HepG2 (cell line): ENCODE data around the gene CSTF1. TPM values are rescaled to one million over a fixed set of nuclear protein-coding genes. Genes with fewer than 3 reads are reported as not detected.

Source experiments
- ATAC-seq: fragments of 200-7000 bp; cut with Tn5 transposase; 3 replicates; pipeline ENCODE4 v1.9.1; 2020; ENCODE audit warnings: mild to moderate bottlenecking, moderate library complexity
- BruUV-seq: library from RNA; stranded (reverse); fragments of 400-500 nt; replicated peaks from 2 replicates; lab custom pipeline; 2021; lab: Mats Ljungman, UMichigan
- CTCF ChIA-PET: fragments of 300-600 bp; formaldehyde crosslinking; extraction: SDS; loops from one replicate; lab custom pipeline; 2021; ENCODE audit warnings: low total read pairs, inconsistent platforms, low intra/inter-chr PET ratio; lab: Yijun Ruan, JAX
- POLR2A ChIA-PET: fragments of 350-600 bp; sonication (Branson Sonifier 250); formaldehyde crosslinking; loops from one replicate; lab custom pipeline; 2020; ENCODE audit warnings: antibody characterized with exemption, inconsistent platforms; lab: Yijun Ruan, JAX
- DNase-seq: peaks from one replicate; pipeline ENCODE4 v3.0.0-alpha.2; 2015; ENCODE audit warnings: low spot score
- FAIRE-seq: peaks from 3 replicates; lab custom pipeline; 2011; peaks lifted over from hg19 to GRCh38; lab: Jason Lieb, UNC
- H2AFZ ChIP-seq: one replicate; pipeline ENCODE4 v1.6.1; 2011; ENCODE audit warnings: low read length, inconsistent platforms
- H3K27ac ChIP-seq: fragments of 300-600 bp; 3 replicates; pipeline ENCODE4 v1.8.0; 2011; ENCODE audit warnings: mixed run types, mild to moderate bottlenecking, mixed read lengths, low read length, inconsistent platforms; ENCODE audit not compliant: insufficient read depth; ENCODE audit errors: extremely low read length
- H3K27me3 ChIP-seq, 2 experiments: fragments of 200-600 bp in 1 of 2; 2 replicates in 1 of 2; 3 replicates in 1 of 2; pipeline versions ENCODE4 v1.6.0 to v1.8.0; 2011; ENCODE audit warnings: low read length in 2 of 2, mild to moderate bottlenecking in 2 of 2, moderate library complexity in 2 of 2, inconsistent platforms in 1 of 2; ENCODE audit not compliant: insufficient read depth in 2 of 2, control insufficient read depth in 1 of 2
- H3K36me3 ChIP-seq, 2 experiments: fragments of 200-600 bp in 1 of 2; replicated peaks in 1 of 2; 2 replicates in 1 of 2; 3 replicates in 1 of 2; pipeline versions ENCODE4 v1.5.1 to v1.8.0; 2011; ENCODE audit warnings: low read length in 2 of 2, inconsistent platforms in 1 of 2; ENCODE audit not compliant: insufficient read depth in 2 of 2, control insufficient read depth in 1 of 2
- H3K4me1 ChIP-seq: 2 replicates; pipeline ENCODE4 v1.5.1; 2012; ENCODE audit warnings: low read length, inconsistent platforms; ENCODE audit not compliant: insufficient read depth
- H3K4me2 ChIP-seq: 2 replicates; pipeline ENCODE4 v1.6.0; 2011; ENCODE audit warnings: low read depth, low read length, inconsistent platforms
- H3K4me3 ChIP-seq, 3 experiments: fragments of 200-600 bp in 1 of 3; sonication (generic), shearing (Covaris generic) in 1 of 3; replicated peaks in 1 of 3; 2 replicates each; pipeline ENCODE4 v1.5.1; 2011 to 2016; ENCODE audit warnings: low read length in 3 of 3, inconsistent platforms in 2 of 3, low read depth in 2 of 3, mild to moderate bottlenecking in 2 of 3, control low read depth in 1 of 3, mixed read lengths in 1 of 3; ENCODE audit not compliant: insufficient read depth in 1 of 3
- H3K79me2 ChIP-seq: one replicate; pipeline ENCODE4 v1.6.1; 2011; ENCODE audit warnings: low read length, inconsistent platforms; ENCODE audit not compliant: insufficient read depth
- H3K9ac ChIP-seq: 2 replicates; pipeline ENCODE4 v1.6.0; 2011; ENCODE audit warnings: mild to moderate bottlenecking, low read depth, low read length, inconsistent platforms; ENCODE audit not compliant: insufficient read depth
- H3K9me3 ChIP-seq: 2 replicates; pipeline ENCODE4 v1.5.1; 2012; ENCODE audit warnings: mild to moderate bottlenecking, low read length
- H4K20me1 ChIP-seq: 2 replicates; pipeline ENCODE4 v1.6.0; 2011; ENCODE audit warnings: inconsistent platforms, mild to moderate bottlenecking, low read length, moderate library complexity; ENCODE audit not compliant: insufficient read depth
- ARID3A ChIP-seq: IDR thresholded peaks from 2 replicates; pipeline ENCODE4 v1.6.1; 2012; ENCODE audit warnings: low read depth, low read length, improper control_type of control experiment
- BRF2 ChIP-seq: sonication (generic); formaldehyde crosslinking; IDR thresholded peaks from 2 replicates; pipeline ENCODE4 v1.8.1; 2022; ENCODE audit warnings: mild to moderate bottlenecking, missing genetic modification reagents
- SRF ChIP-seq: IDR thresholded peaks from 2 replicates; pipeline ENCODE4 v1.6.1; 2011; ENCODE audit warnings: mild to moderate bottlenecking, low read depth, low read length, moderate library complexity
- ZNF687 ChIP-seq: sonication (generic); formaldehyde crosslinking; IDR thresholded peaks from 2 replicates; pipeline ENCODE4 v1.5.1; 2020; ENCODE audit warnings: mild to moderate bottlenecking, missing genetic modification reagents, moderate library complexity
- WGBS: methylation state at CpG from one replicate; pipeline ENCODE4 v1.1.6; 2017; ENCODE audit warnings: low lambda C conversion rate; 5-methylcytosine and 5-hydroxymethylcytosine counted together
- in situ Hi-C: cut with HindIII; loops from 2 replicates; pipeline ENCODE4 v1.10.0; 2017; ENCODE audit warnings: low pct_unique_long_range_greater_than_20kb; ENCODE audit not compliant: extremely low pct_ligation_motif_present
- intact Hi-C: fragments of 100-400 bp; cut with micrococcal nuclease; formaldehyde crosslinking; loops from one replicate; pipeline ENCODE4 v1.10.0; 2022; ENCODE audit not compliant: unreplicated experiment
- polyA plus RNA-seq, 8 experiments: library from polyadenylated mRNA; depleted of rRNA in 3 of 8; stranded (reverse) in 7 of 8; unstranded in 1 of 8; fragments of >200 nt; fragmentation: Illumina TruSeq in 4 of 8; extraction: Trizol in 4 of 8; gene quantifications; 2 replicates each; pipeline versions ENCODE4 v1.2.1 to v1.2.3, GENCODE V29; 2011 to 2016; ENCODE audit warnings: low read depth in 4 of 8, missing spikeins in 1 of 8, mixed read lengths in 1 of 8; ENCODE audit not compliant: insufficient read depth in 1 of 8
- total RNA-seq, 5 experiments: library from RNA; depleted of rRNA; stranded (reverse); fragments of >200 nt; fragmentation: Illumina TruSeq; extraction: Trizol; gene quantifications; 2 replicates each; pipeline ENCODE4 v1.2.3, GENCODE V29; 2016; ENCODE audit warnings: low read depth in 1 of 5

CSTF1 gene
- total and polyA plus RNA-seq, 2 of the 13 experiments (the other 11 are each of a cell fraction or from before 2014, with no cell fraction given): 70.9 to 100 TPM

GRCh38 chr20:56442389-56443365, 50.2 kb downstream of the CSTF1 start:
- no TSS peak for BruUV-seq
- no peaks in the 10 kb centered on the region for H3K36me3 ChIP-seq
- no peaks in the 10 kb centered on the region for H3K79me2 ChIP-seq
- H3K4me2 ChIP-seq: no peak overlapping the region
- intact Hi-C loops: no loop called here
- no peak for ATAC-seq
- H3K4me3 ChIP-seq: no peak overlapping the region
- peaks cover 0 to 2% of the 10 kb centered on the region in 2 experiments; a peak in 1 of 5 replicates for H3K27me3 ChIP-seq
- no peak overlapping the region for H2AFZ ChIP-seq
- H3K27ac ChIP-seq: no peak overlapping the region
- in situ Hi-C loops: no loop called here
- WGBS: 80% methylated on average over 17 of the region's 17 CpGs
- ChIA-PET POLR2A (no interaction called here), CTCF (no interaction called here)
- H4K20me1 ChIP-seq: no peaks in the 10 kb centered on the region
- FAIRE-seq: no peak
- TF ChIP-seq BRF2 (CRISPR knock-in tag) (no peak), SRF (no peak)
- H3K4me1 ChIP-seq: peaks cover 9% of the 10 kb centered on the region
- H3K9me3 ChIP-seq: no peaks in the 10 kb centered on the region
- H3K9ac ChIP-seq: no peak overlapping the region
- no peak for DNase-seq

- no peak overlapping the region for H3K27ac ChIP-seq
- DNase-seq (peak; percentile 29), FAIRE-seq (no peak), ATAC-seq (peak; percentile 74)
- peaks cover 0 to 2% of the 10 kb centered on the region in 2 experiments; a peak in 1 of 5 replicates for H3K27me3 ChIP-seq
- in situ Hi-C loops: no loop called here
- H3K9me3 ChIP-seq: no peaks in the 10 kb centered on the region
- no peaks in the 10 kb centered on the region for H4K20me1 ChIP-seq
- no peaks in the 10 kb centered on the region for H3K79me2 ChIP-seq
- 44% methylated on average over 27 of the region's 27 CpGs for WGBS
- no TSS peak for BruUV-seq
- intact Hi-C loops: no loop called here
- no peak overlapping the region for H3K9ac ChIP-seq
- ChIA-PET POLR2A (no interaction called here), CTCF (no interaction called here)
- no peaks in the 10 kb centered on the region for H3K36me3 ChIP-seq
- H3K4me2 ChIP-seq: peak overlapping the region; percentile 42; the same call in 1 of the 2 replicates
- H3K4me1 ChIP-seq: peaks cover 9% of the 10 kb centered on the region
- H3K4me3 ChIP-seq: no peak overlapping the region
- H2AFZ ChIP-seq: no peak overlapping the region
- TF ChIP-seq ARID3A (peak; percentile 18; the same call in 1 of the 2 replicates), ZNF687 (CRISPR knock-in tag) (peak; percentile 32; the same call in 1 of the 2 replicates)
Measured at GRCh38 chr20:56443654-56444540, 51.5 kb downstream of the CSTF1 start.
